HG03139 (cell line): ENCODE measurements around the gene CDK19.

Experiments
- ATAC-seq: cut with Tn5 transposase; IDR thresholded peaks from one replicate; pipeline ENCODE4 v1.9.1; 2021; ENCODE audit not compliant: unreplicated experiment

Gene CDK19

GRCh38 chr6:110705543-110705942 is 109.7 kb downstream of the CDK19 start:
- ATAC-seq = no peak

- no peak for ATAC-seq
These were observed 111.2 kb downstream of the CDK19 start for GRCh38 chr6:110703906-110704594.

GRCh38 chr6:110703010-110703905 is 112.0 kb downstream of the CDK19 start:
- ATAC-seq = no peak

- no peak for ATAC-seq
These were observed 115.5 kb downstream of the CDK19 start for GRCh38 chr6:110699780-110700179.

- ATAC-seq = no peak
These were observed 121.3 kb downstream of the CDK19 start for GRCh38 chr6:110693994-110694393.

- ATAC-seq = no peak
These were observed 122.0 kb downstream of the CDK19 start for GRCh38 chr6:110693296-110693695.

GRCh38 chr6:110690916-110691315 is 124.4 kb downstream of the CDK19 start:
- no peak for ATAC-seq

GRCh38 chr6:110690106-110690654 is 125.1 kb downstream of the CDK19 start:
- no peak for ATAC-seq

GRCh38 chr6:110689275-110689935 is 125.9 kb downstream of the CDK19 start:
- no peak for ATAC-seq

GRCh38 chr6:110688661-110689268 is 126.5 kb downstream of the CDK19 start:
- ATAC-seq = no peak

- ATAC-seq = no peak
These were observed 127.9 kb downstream of the CDK19 start for GRCh38 chr6:110687326-110687725.

- no peak for ATAC-seq
These were observed 132.0 kb downstream of the CDK19 start for GRCh38 chr6:110683241-110683640.

GRCh38 chr6:110682460-110682853 is 132.8 kb downstream of the CDK19 start:
- ATAC-seq = peak; percentile 97

- no peak for ATAC-seq
These were observed 133.5 kb downstream of the CDK19 start for GRCh38 chr6:110681543-110682459.

- no peak for ATAC-seq
These were observed 138.9 kb downstream of the CDK19 start for GRCh38 chr6:110676396-110676795.

- ATAC-seq = no peak
These were observed 141.2 kb downstream of the CDK19 start for GRCh38 chr6:110674096-110674495.

- ATAC-seq = no peak
These were observed 143.1 kb downstream of the CDK19 start for GRCh38 chr6:110672122-110672521.

- ATAC-seq = no peak
These were observed 143.8 kb downstream of the CDK19 start for GRCh38 chr6:110671447-110671846.

- ATAC-seq = no peak
These were observed 149.7 kb downstream of the CDK19 start for GRCh38 chr6:110665600-110665999.

GRCh38 chr6:110664933-110665332 is 150.3 kb downstream of the CDK19 start:
- no peak for ATAC-seq
